Loucy (cell line): ENCODE results near the gene PCMT1.
"Not testable (repeated sequence)": the region's sequence is repeated elsewhere in the genome, so short reads cannot be mapped to it uniquely, and the experiment has no call there.

Experiments used
- H2AFZ ChIP-seq: fragments of 200-600 bp; sonication (generic); 2 replicates; pipeline ENCODE4 v1.6.0; 2016; ENCODE audit warnings: antibody characterized with exemption, mild to moderate bottlenecking, low read length, moderate library complexity
- H3F3A ChIP-seq: fragments of 200-600 bp; 2 replicates; pipeline ENCODE4 v1.6.0; 2016; ENCODE audit warnings: antibody characterized with exemption, low read depth, mild to moderate bottlenecking
- H3K27me3 ChIP-seq: fragments of 200-600 bp; sonication (generic); 2 replicates; pipeline ENCODE4 v1.6.1; 2014; ENCODE audit warnings: low read length, mild to moderate bottlenecking; ENCODE audit not compliant: insufficient read depth, poor library complexity, severe bottlenecking
- H3K36me3 ChIP-seq: fragments of 200-600 bp; sonication (generic); 2 replicates; pipeline ENCODE4 v1.6.1; 2016; ENCODE audit warnings: low read length; ENCODE audit not compliant: insufficient read depth
- H3K4me1 ChIP-seq: fragments of 200-600 bp; sonication (generic); 2 replicates; pipeline ENCODE4 v1.5.1; 2014; ENCODE audit warnings: low read length, mild to moderate bottlenecking; ENCODE audit not compliant: insufficient read depth, poor library complexity, severe bottlenecking
- H3K4me2 ChIP-seq: fragments of 200-600 bp; sonication (generic); 2 replicates; pipeline ENCODE4 v1.6.0; 2014; ENCODE audit warnings: antibody characterized with exemption, low read length, low read depth, mild to moderate bottlenecking; ENCODE audit not compliant: poor library complexity, severe bottlenecking
- H3K4me3 ChIP-seq: fragments of 200-600 bp; sonication (generic); 2 replicates; pipeline ENCODE4 v1.5.1; 2014; ENCODE audit warnings: low read length, mild to moderate bottlenecking, mixed read lengths; ENCODE audit not compliant: poor library complexity, severe bottlenecking
- H3K79me2 ChIP-seq: fragments of 200-600 bp; sonication (generic); 2 replicates; pipeline ENCODE4 v1.6.1; 2014; ENCODE audit warnings: low read length; ENCODE audit not compliant: insufficient read depth
- H3K9ac ChIP-seq: fragments of 200-600 bp; sonication (generic); 2 replicates; pipeline ENCODE4 v1.6.0; 2014; ENCODE audit warnings: mild to moderate bottlenecking, low read depth, low read length, moderate library complexity; ENCODE audit not compliant: poor library complexity, severe bottlenecking
- H3K9me2 ChIP-seq: fragments of 200-600 bp; sonication (generic); replicated peaks from 2 replicates; pipeline ENCODE4 v1.6.1; 2016; ENCODE audit warnings: low read depth, low read length, mixed read lengths
- H3K9me3 ChIP-seq: fragments of 200-600 bp; sonication (generic); 2 replicates; pipeline ENCODE4 v1.6.1; 2014; ENCODE audit warnings: mild to moderate bottlenecking, antibody characterized with exemption, low read length, low read depth; ENCODE audit not compliant: insufficient read depth
- H4K20me1 ChIP-seq: fragments of 200-600 bp; sonication (generic); 2 replicates; pipeline ENCODE4 v1.6.0; 2014; ENCODE audit warnings: antibody characterized with exemption, low read length, mild to moderate bottlenecking; ENCODE audit not compliant: insufficient read depth, poor library complexity, severe bottlenecking
- EZH2phosphoT487 ChIP-seq: fragments of 200-600 bp; IDR thresholded peaks from 2 replicates; pipeline ENCODE4 v1.6.1; 2018; ENCODE audit warnings: antibody characterized with exemption, mild to moderate bottlenecking, moderate library complexity, borderline replicate concordance
- TF ChIP-seq, protein P1 (sequence below): fragments of 200-600 bp; sonication (generic); conservative IDR thresholded peaks from 2 replicates; pipeline ENCODE4 v1.5.1; 2014; ENCODE audit warnings: mild to moderate bottlenecking, antibody characterized with exemption, low read length

PCMT1 gene

GRCh38 chr6:149734915-149735314 lies 14.6 kb upstream of the PCMT1 start:
- Histone ChIP-seq H3F3A (no peaks in the 10 kb centered on the region), H3K36me3 (peaks cover 78% of the 10 kb centered on the region), H3K9ac (no peak overlapping the region), H3K4me1 (no peaks in the 10 kb centered on the region), H3K27me3 (no peaks in the 10 kb centered on the region), H4K20me1 (no peaks in the 10 kb centered on the region), H3K9me3 (no peaks in the 10 kb centered on the region), H3K79me2 (no peaks in the 10 kb centered on the region), H3K4me2 (no peak overlapping the region), H3K9me2 (no peaks in the 10 kb centered on the region), H3K4me3 (no peak overlapping the region), H2AFZ (no peak overlapping the region)
- no peak for TF ChIP-seq EZH2phosphoT487
- TF ChIP-seq, protein P1, sequence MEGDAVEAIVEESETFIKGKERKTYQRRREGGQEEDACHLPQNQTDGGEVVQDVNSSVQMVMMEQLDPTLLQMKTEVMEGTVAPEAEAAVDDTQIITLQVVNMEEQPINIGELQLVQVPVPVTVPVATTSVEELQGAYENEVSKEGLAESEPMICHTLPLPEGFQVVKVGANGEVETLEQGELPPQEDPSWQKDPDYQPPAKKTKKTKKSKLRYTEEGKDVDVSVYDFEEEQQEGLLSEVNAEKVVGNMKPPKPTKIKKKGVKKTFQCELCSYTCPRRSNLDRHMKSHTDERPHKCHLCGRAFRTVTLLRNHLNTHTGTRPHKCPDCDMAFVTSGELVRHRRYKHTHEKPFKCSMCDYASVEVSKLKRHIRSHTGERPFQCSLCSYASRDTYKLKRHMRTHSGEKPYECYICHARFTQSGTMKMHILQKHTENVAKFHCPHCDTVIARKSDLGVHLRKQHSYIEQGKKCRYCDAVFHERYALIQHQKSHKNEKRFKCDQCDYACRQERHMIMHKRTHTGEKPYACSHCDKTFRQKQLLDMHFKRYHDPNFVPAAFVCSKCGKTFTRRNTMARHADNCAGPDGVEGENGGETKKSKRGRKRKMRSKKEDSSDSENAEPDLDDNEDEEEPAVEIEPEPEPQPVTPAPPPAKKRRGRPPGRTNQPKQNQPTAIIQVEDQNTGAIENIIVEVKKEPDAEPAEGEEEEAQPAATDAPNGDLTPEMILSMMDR = no peak

GRCh38 chr6:149745252-149745651 lies 4.3 kb upstream of the PCMT1 start:
- not testable (repeated sequence) for H2AFZ ChIP-seq, H3K9me3 ChIP-seq, H3K9me2 ChIP-seq, H3F3A ChIP-seq, H3K27me3 ChIP-seq
- peak overlapping the region; percentile 95 for H3K4me3 ChIP-seq
- peaks cover 23% of the 10 kb centered on the region for H3K36me3 ChIP-seq
- peaks cover 48% of the 10 kb centered on the region for H3K79me2 ChIP-seq
- peaks cover 16% of the 10 kb centered on the region for H4K20me1 ChIP-seq
- H3K9ac ChIP-seq = peak overlapping the region; percentile 93
- H3K4me1 ChIP-seq = peaks cover 15% of the 10 kb centered on the region
- H3K4me2 ChIP-seq = peak overlapping the region; percentile 91

- peak within 1 kb of the TSS; percentile 95 for H3K4me3 ChIP-seq
- H3K9ac ChIP-seq = peak within 1 kb of the TSS; percentile 93
- peaks cover 59% of the 10 kb centered on the region for H3K79me2 ChIP-seq
- TF ChIP-seq EZH2phosphoT487 = no peak
- TF ChIP-seq, protein P1 = peak; percentile 52
- peaks cover 4% of the 10 kb centered on the region; the same call in 1 of the 2 replicates for H3F3A ChIP-seq
- H3K9me2 ChIP-seq = no peaks in the 10 kb centered on the region
- no peaks in the 10 kb centered on the region for H3K27me3 ChIP-seq
- peak within 1 kb of the TSS; percentile 64 for H2AFZ ChIP-seq
- H3K36me3 ChIP-seq = peaks cover 12% of the 10 kb centered on the region
- H3K9me3 ChIP-seq = no peaks in the 10 kb centered on the region
- H3K4me2 ChIP-seq = peak within 1 kb of the TSS; percentile 91
- peaks cover 15% of the 10 kb centered on the region for H3K4me1 ChIP-seq
- H4K20me1 ChIP-seq = peaks cover 27% of the 10 kb centered on the region
Observed at GRCh38 chr6:149746147-149746946, 3.2 kb upstream of the PCMT1 start, which contains the start of gene NUP43. TSS of gene NUP43 (minus strand) at chr6:149746529. CDS start at chr6:149746495, 34 bp downstream.

DNA sequence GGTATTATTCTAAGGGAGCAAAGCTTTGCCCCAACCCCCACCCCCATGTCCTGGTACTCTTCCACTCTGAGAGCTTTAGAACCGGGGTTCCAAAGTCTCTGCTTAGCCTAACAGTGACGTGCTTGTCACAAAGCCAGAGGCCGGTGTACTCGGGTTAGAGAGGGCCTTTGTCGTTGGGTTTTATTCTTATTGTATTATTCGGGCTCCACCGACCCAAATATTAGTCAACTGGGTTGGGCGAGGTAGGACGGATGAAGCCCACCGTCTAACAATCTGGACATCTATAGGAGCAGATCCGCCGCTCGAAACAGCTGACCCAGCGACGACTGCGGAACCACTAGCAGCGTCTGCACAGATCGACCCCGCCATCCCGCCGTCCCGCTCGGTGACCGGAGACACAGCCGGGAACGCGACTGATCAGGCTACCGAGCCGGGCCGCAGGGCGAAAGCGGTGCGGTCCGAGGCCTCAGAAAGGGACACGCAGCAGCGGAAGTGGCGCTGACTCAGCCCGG lies 403 bp upstream of the PCMT1 start:
- Histone ChIP-seq H3K4me1 (peaks cover 33% of the 10 kb centered on the region), H4K20me1 (peaks cover 54% of the 10 kb centered on the region), H3K4me3 (peak overlapping the region; percentile 99), H3K9ac (peak overlapping the region; percentile 96), H3K4me2 (peak overlapping the region; percentile 76), H3K79me2 (peaks cover 66% of the 10 kb centered on the region), H2AFZ (peak overlapping the region; percentile 77; the same call in 1 of the 2 replicates)
- not testable (repeated sequence) for H3K9me3 ChIP-seq, H3K9me2 ChIP-seq, H3F3A ChIP-seq, H3K36me3 ChIP-seq, H3K27me3 ChIP-seq
